Measurements from ENCODE around the gene ATN1. TPM values are rescaled to one million over a fixed set of nuclear protein-coding genes. Genes with fewer than 3 reads are reported as not detected.

ATN1 gene
- total and polyA plus RNA-seq, 2 of the 8 experiments (the other 6 are each of a cell fraction or from before 2014, with no cell fraction given), result 20.6 to 73.4 TPM

DNA sequence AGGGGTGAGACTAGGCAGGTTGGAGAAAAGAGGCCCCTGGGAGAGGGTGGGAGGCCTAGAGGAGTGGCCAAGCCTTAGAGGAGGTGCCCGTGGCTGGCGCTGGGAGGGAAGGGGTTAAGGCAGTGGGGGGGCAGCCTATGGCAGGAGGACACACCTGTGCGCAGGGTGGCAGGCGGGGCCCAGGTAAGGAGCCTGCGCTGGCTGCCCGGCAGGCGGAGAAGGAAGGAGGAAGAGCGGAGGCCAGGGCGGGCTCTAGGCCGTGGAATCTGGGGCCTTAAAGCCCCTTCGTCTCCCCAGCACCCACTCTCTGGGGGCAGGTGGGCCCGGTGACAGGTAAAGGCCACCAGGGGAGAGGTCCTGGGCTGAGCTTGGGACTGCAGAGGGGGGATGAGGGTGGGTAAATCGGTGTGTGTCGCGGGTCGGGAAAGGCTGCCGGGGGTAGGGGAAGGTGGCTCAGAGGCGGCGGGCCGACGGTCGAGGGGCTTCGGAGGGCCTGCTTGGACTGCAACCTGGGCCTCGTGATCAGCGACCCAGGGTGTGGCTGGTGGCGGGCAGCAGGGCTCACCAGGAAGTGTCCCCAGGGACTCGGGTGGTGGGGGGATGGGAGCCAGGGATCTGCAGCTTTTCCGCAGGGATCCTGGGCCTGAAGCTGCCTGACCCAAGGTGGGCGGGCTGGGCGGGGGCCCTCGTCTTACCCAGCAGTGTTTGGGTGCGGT is 35.4 kb downstream of the ATN1 start:
- Histone ChIP-seq H3K4me3 (ENCODE audit: extremely low read depth in 1 of 4, insufficient read depth in 2 of 4, low read depth in 3 of 4, low read length in 4 of 4) (peak overlapping the region; percentile 68 to 90 (median 82)), H4K5ac (ENCODE audit: insufficient read length, low read depth, low read length) (peak overlapping the region; percentile 42), H3K9me3 (ENCODE audit: insufficient read depth in 2 of 2, low read depth in 1 of 2, low read length in 1 of 2) (no peaks in the 10 kb centered on the region), H4K8ac (ENCODE audit: extremely low read depth, insufficient read depth, low read length) (no peak overlapping the region), H3K14ac (ENCODE audit: insufficient read length) (no peak overlapping the region), H3K4me2 (ENCODE audit: insufficient read depth in 1 of 2, low read depth in 2 of 2, low read length in 2 of 2) (peak overlapping the region; percentile 66 to 93), H4K91ac (replicated peaks; ENCODE audit: insufficient read length, low read length) (peak overlapping the region; percentile 57), H2BK5ac (ENCODE audit: low read depth, low read length) (peak overlapping the region; percentile 97), H2BK15ac (ENCODE audit: low read length) (peak overlapping the region; percentile 88; the same call in 1 of the 2 replicates), H3K23me2 (ENCODE audit: low read depth, low read length) (peaks cover 16% of the 10 kb centered on the region; the same call in 1 of the 2 replicates), H3K79me1 (ENCODE audit: low read depth, low read length) (no peaks in the 10 kb centered on the region), H3K56ac (replicated peaks; ENCODE audit: insufficient read length, low read depth, low read length) (peak overlapping the region; percentile 86), H2BK12ac (ENCODE audit: low read depth, low read length) (peak overlapping the region; percentile 80; the same call in 1 of the 2 replicates), H2BK20ac (ENCODE audit: low read length) (no peak overlapping the region), H3K27me3 (replicated peaks in 1 of 4; ENCODE audit: control insufficient read depth in 3 of 4, extremely low read depth in 1 of 4, insufficient read depth in 3 of 4, low read length in 3 of 4) (no peaks in the 10 kb centered on the region), H2AK5ac (ENCODE audit: low read depth, low read length) (no peak overlapping the region; the same call in none of the 2 replicates), H3K36me3 (ENCODE audit: control insufficient read depth in 2 of 4, insufficient read depth in 4 of 4, low read length in 3 of 4) (peaks cover 21 to 33% (median 23%) of the 10 kb centered on the region in 4 experiments), H4K20me1 (replicated peaks in 1 of 2; ENCODE audit: control insufficient read depth in 1 of 2, insufficient read depth in 2 of 2, low read length in 2 of 2) (peaks cover under 1% of the 10 kb centered on the region in 2 experiments), H3K4me1 (replicated peaks in 1 of 4; ENCODE audit: control insufficient read depth in 3 of 4, insufficient read depth in 4 of 4, low read length in 3 of 4) (peaks cover 12 to 39% (median 30%) of the 10 kb centered on the region in 4 experiments), H2AFZ (ENCODE audit: low read length) (no peak overlapping the region), H3K79me2 (ENCODE audit: control insufficient read depth in 1 of 2, insufficient read depth in 2 of 2, low read length in 2 of 2) (peaks cover 0 to 17% of the 10 kb centered on the region in 2 experiments; a peak in 2 of 4 replicates), H3K27ac (ENCODE audit: low read depth, low read length) (peak overlapping the region; percentile 82), H3K9ac (replicated peaks in 1 of 4; ENCODE audit: extremely low read depth in 1 of 4, low read depth in 3 of 4, low read length in 3 of 4) (peak overlapping the region; percentile 70 to 91 (median 81)), H2BK120ac (replicated peaks; ENCODE audit: low read depth, low read length) (no peak overlapping the region), H3K4ac (replicated peaks; ENCODE audit: insufficient read length, low read depth, low read length) (peak overlapping the region; percentile 80), H3K23ac (ENCODE audit: insufficient read length) (no peak overlapping the region), H3K18ac (ENCODE audit: extremely low read depth, low read length) (peak overlapping the region; percentile 92)
- WGBS, 2 experiments (ENCODE audit: extremely low coverage in 1 of 2, insufficient coverage in 1 of 2, insufficient read length in 1 of 2, insufficient replicate concordance in 2 of 2, low coverage in 1 of 2, low lambda C conversion rate in 2 of 2, missing lambda C conversion rate in 1 of 2), result 2% methylated on average over 19 of the region's 32 CpGs; no CpG with 5 or more reads in 1 of the 2 experiments
- FAIRE-seq, result no peak
- ChIA-PET POLR2A (ENCODE audit: partially characterized antibody) (interaction anchor here (0.7 to 44.0 kb wide), 12 partner anchors 6 to 200 kb away, joined by 3 to 1596 read pairs (median 6); partner anchors contain the start of genes ATN1, C12orf57, C1RL and CDCA3), CTCF (ENCODE audit: partially characterized antibody) (interaction anchor here (0.7 to 12.2 kb wide), 28 partner anchors 11 to 226 kb away, joined by 3 to 277 read pairs (median 4); partner anchors contain the start of genes C12orf57, C1R, PTPN6 and RNU7-1)
- DNase-seq (ENCODE audit: low read depth in 1 of 2, low spot score in 2 of 2), result peak in 1 of 2 experiments; percentile 91
- no peak for TF ChIP-seq JUND (IDR thresholded peaks at IDR 0.05; ENCODE audit: low read length)
- TF ChIP-seq SP1 (IDR thresholded peaks at IDR 0.05; ENCODE audit: low read depth, low read length), result no peak
- TF ChIP-seq, protein P1, sequence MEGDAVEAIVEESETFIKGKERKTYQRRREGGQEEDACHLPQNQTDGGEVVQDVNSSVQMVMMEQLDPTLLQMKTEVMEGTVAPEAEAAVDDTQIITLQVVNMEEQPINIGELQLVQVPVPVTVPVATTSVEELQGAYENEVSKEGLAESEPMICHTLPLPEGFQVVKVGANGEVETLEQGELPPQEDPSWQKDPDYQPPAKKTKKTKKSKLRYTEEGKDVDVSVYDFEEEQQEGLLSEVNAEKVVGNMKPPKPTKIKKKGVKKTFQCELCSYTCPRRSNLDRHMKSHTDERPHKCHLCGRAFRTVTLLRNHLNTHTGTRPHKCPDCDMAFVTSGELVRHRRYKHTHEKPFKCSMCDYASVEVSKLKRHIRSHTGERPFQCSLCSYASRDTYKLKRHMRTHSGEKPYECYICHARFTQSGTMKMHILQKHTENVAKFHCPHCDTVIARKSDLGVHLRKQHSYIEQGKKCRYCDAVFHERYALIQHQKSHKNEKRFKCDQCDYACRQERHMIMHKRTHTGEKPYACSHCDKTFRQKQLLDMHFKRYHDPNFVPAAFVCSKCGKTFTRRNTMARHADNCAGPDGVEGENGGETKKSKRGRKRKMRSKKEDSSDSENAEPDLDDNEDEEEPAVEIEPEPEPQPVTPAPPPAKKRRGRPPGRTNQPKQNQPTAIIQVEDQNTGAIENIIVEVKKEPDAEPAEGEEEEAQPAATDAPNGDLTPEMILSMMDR (IDR thresholded peaks at IDR 0.05; ENCODE audit: control extremely low read depth in 1 of 3, insufficient read depth in 1 of 3, low read depth in 1 of 3, low read length in 3 of 3), result peak in 1 of 3 experiments; percentile 10; a peak in 1 of 4 replicates
- TF ChIP-seq TEAD4 (IDR thresholded peaks at IDR 0.05; ENCODE audit: low read depth, low read length), result no peak
- no peak for TF ChIP-seq EP300 (IDR thresholded peaks at IDR 0.05; ENCODE audit: borderline replicate concordance in 1 of 2, low read depth in 2 of 2, low read length in 2 of 2)
- TF ChIP-seq CHD2 (IDR thresholded peaks at IDR 0.05; ENCODE audit: low read length), result no peak
- no peak for TF ChIP-seq EZH2 (IDR thresholded peaks at IDR 0.05; ENCODE audit: low read depth, low read length, severe bottlenecking)
- no peak for TF ChIP-seq SAP30 (IDR thresholded peaks at IDR 0.05; ENCODE audit: insufficient read depth, insufficient replicate concordance, low read length)

All from H1 (cell line).